HEK293 (cell line): ENCODE results near the gene GRB10.
A peak's percentile ranks its signal among the peaks of the same experiment; 100 is the strongest.

ENCODE experiments used
- CTCF ChIA-PET: fragments of 350-600 bp; formaldehyde crosslinking; extraction: SDS; loops from one replicate; lab custom pipeline; 2021; ENCODE audit warnings: antibody characterized with exemption; lab: Yijun Ruan, JAX
- POLR2A ChIA-PET: fragments of 300-600 bp; formaldehyde crosslinking; extraction: SDS; loops from one replicate; lab custom pipeline; 2020; ENCODE audit warnings: antibody characterized with exemption, inconsistent platforms; lab: Yijun Ruan, JAX
- H3K27ac ChIP-seq: fragments of 200-500 bp; sonication (Bioruptor generic); 2 replicates; pipeline ENCODE4 v1.5.1; 2014; ENCODE audit warnings: low read depth, low read length, control low read depth, inconsistent platforms; ENCODE audit errors: extremely low read depth
- H3K36me3 ChIP-seq, 2 experiments: fragments of 200-500 bp in 1 of 2; sonication (Bioruptor generic) in 1 of 2; 1 replicate in 1 of 2; 2 replicates in 1 of 2; pipeline ENCODE4 v1.5.1; 2014 to 2017; ENCODE audit warnings: inconsistent platforms in 2 of 2, low read length in 2 of 2; ENCODE audit not compliant: control insufficient read depth in 2 of 2, insufficient read depth in 1 of 2
- H3K4me1 ChIP-seq: fragments of 200-500 bp; sonication (Bioruptor generic); 2 replicates; pipeline ENCODE4 v1.5.1; 2014; ENCODE audit warnings: mild to moderate bottlenecking, low read length, inconsistent platforms; ENCODE audit not compliant: control insufficient read depth, insufficient read depth
- H3K4me3 ChIP-seq: 2 replicates; pipeline ENCODE4 v1.5.1; 2011; ENCODE audit warnings: low read depth, mild to moderate bottlenecking, control low read depth, low read length, moderate library complexity
- H3K9me3 ChIP-seq: fragments of 200-500 bp; sonication (Bioruptor generic); 2 replicates; pipeline ENCODE4 v1.5.1; 2014; ENCODE audit warnings: low read depth, low read length, inconsistent platforms; ENCODE audit not compliant: control insufficient read depth, insufficient read depth
- BCL11B ChIP-seq: fragments of 450-650 bp; formaldehyde crosslinking; IDR thresholded peaks from 2 replicates; pipeline ENCODE4 v1.5.1; 2016; ENCODE audit warnings: low read depth, missing biosample characterization, missing genetic modification characterization
- CTCF ChIP-seq: fragments of 450-650 bp; formaldehyde crosslinking; IDR thresholded peaks from 2 replicates; pipeline ENCODE4 v1.5.1; 2016; ENCODE audit warnings: missing biosample characterization, missing genetic modification characterization
- EGR2 ChIP-seq: fragments of 450-650 bp; formaldehyde crosslinking; IDR thresholded peaks from 2 replicates; pipeline ENCODE4 v1.5.1; 2016; ENCODE audit warnings: low read depth, missing biosample characterization, missing genetic modification characterization
- GLI4 ChIP-seq: fragments of 450-650 bp; formaldehyde crosslinking; IDR thresholded peaks from 2 replicates; pipeline ENCODE4 v1.5.1; 2016; ENCODE audit warnings: missing biosample characterization, missing genetic modification characterization
- GLIS1 ChIP-seq: fragments of 450-650 bp; formaldehyde crosslinking; IDR thresholded peaks from 2 replicates; pipeline ENCODE4 v1.5.1; 2016; ENCODE audit warnings: missing biosample characterization, missing genetic modification characterization
- HOXC10 ChIP-seq: sonication (generic); formaldehyde crosslinking; IDR thresholded peaks from 2 replicates; pipeline ENCODE4 v1.8.1; 2023; ENCODE audit warnings: mild to moderate bottlenecking, missing genetic modification reagents
- KLF7 ChIP-seq: fragments of 450-650 bp; formaldehyde crosslinking; IDR thresholded peaks from 2 replicates; pipeline ENCODE4 v1.5.1; 2016; ENCODE audit warnings: missing biosample characterization, missing genetic modification characterization, borderline replicate concordance
- KLF9 ChIP-seq: fragments of 450-650 bp; formaldehyde crosslinking; IDR thresholded peaks from 2 replicates; pipeline ENCODE4 v1.5.1; 2016; ENCODE audit warnings: missing biosample characterization, missing genetic modification characterization, low read depth
- ZBTB17 ChIP-seq: fragments of 450-650 bp; formaldehyde crosslinking; IDR thresholded peaks from 2 replicates; pipeline ENCODE4 v1.5.1; 2016; ENCODE audit warnings: missing biosample characterization, missing genetic modification characterization
- ZBTB26 ChIP-seq: fragments of 450-650 bp; formaldehyde crosslinking; optimal IDR thresholded peaks from 2 replicates; pipeline ENCODE3; 2016; ENCODE audit warnings: missing biosample characterization, mild to moderate bottlenecking, missing genetic modification characterization
- ZIC2 ChIP-seq: fragments of 450-650 bp; formaldehyde crosslinking; IDR thresholded peaks from 2 replicates; pipeline ENCODE4 v1.5.1; 2016; ENCODE audit warnings: missing biosample characterization, missing genetic modification characterization
- ZNF174 ChIP-seq: fragments of 450-650 bp; formaldehyde crosslinking; IDR thresholded peaks from 2 replicates; pipeline ENCODE4 v1.5.0; 2017; ENCODE audit warnings: missing biosample characterization, mild to moderate bottlenecking, missing genetic modification characterization
- ZNF223 ChIP-seq: fragments of 450-650 bp; formaldehyde crosslinking; IDR thresholded peaks from 2 replicates; pipeline ENCODE4 v1.5.1; 2016; ENCODE audit warnings: missing biosample characterization, missing genetic modification characterization
- ZNF311 ChIP-seq: fragments of 450-650 bp; formaldehyde crosslinking; IDR thresholded peaks from 2 replicates; pipeline ENCODE4 v1.5.1; 2017; ENCODE audit warnings: missing biosample characterization, missing genetic modification characterization, borderline replicate concordance
- ZNF394 ChIP-seq: fragments of 450-650 bp; formaldehyde crosslinking; IDR thresholded peaks from 2 replicates; pipeline ENCODE4 v1.5.1; 2016; ENCODE audit warnings: missing biosample characterization, missing genetic modification characterization, mild to moderate bottlenecking, moderate library complexity, borderline replicate concordance
- ZNF549 ChIP-seq: fragments of 450-650 bp; IDR thresholded peaks from 2 replicates; pipeline ENCODE4 v1.5.1; 2018; ENCODE audit warnings: missing biosample characterization, missing genetic modification characterization, mild to moderate bottlenecking, inconsistent platforms, moderate library complexity
- ZNF561 ChIP-seq: fragments of 450-650 bp; IDR thresholded peaks from 2 replicates; pipeline ENCODE4 v1.5.1; 2018; ENCODE audit warnings: missing biosample characterization, missing genetic modification characterization, borderline replicate concordance
- ZNF585B ChIP-seq: fragments of 450-650 bp; formaldehyde crosslinking; IDR thresholded peaks from 2 replicates; pipeline ENCODE4 v1.5.1; 2016; ENCODE audit warnings: missing biosample characterization, missing genetic modification characterization
- ZNF624 ChIP-seq: fragments of 450-650 bp; formaldehyde crosslinking; IDR thresholded peaks from 2 replicates; pipeline ENCODE4 v1.5.1; 2017; ENCODE audit warnings: missing biosample characterization, missing genetic modification characterization
- ZNF660 ChIP-seq: fragments of 450-650 bp; IDR thresholded peaks from 2 replicates; pipeline ENCODE4 v1.5.1; 2018; ENCODE audit warnings: missing biosample characterization, mild to moderate bottlenecking, missing genetic modification characterization
- ZNF664 ChIP-seq: fragments of 450-650 bp; formaldehyde crosslinking; IDR thresholded peaks from 2 replicates; pipeline ENCODE4 v1.5.1; 2016; ENCODE audit warnings: missing biosample characterization, missing genetic modification characterization
- ZNF791 ChIP-seq: fragments of 450-650 bp; formaldehyde crosslinking; IDR thresholded peaks from 2 replicates; pipeline ENCODE4 v1.5.1; 2016; ENCODE audit warnings: missing biosample characterization, missing genetic modification characterization
- ZNF792 ChIP-seq: fragments of 450-650 bp; formaldehyde crosslinking; IDR thresholded peaks from 2 replicates; pipeline ENCODE4 v1.5.1; 2016; ENCODE audit warnings: missing biosample characterization, missing genetic modification characterization
- ZNF843 ChIP-seq: fragments of 450-650 bp; formaldehyde crosslinking; IDR thresholded peaks from 2 replicates; pipeline ENCODE4 v1.5.1; 2016; ENCODE audit warnings: missing biosample characterization, missing genetic modification characterization
- ZSCAN23 ChIP-seq: fragments of 450-650 bp; formaldehyde crosslinking; IDR thresholded peaks from 2 replicates; pipeline ENCODE4 v1.5.1; 2016; ENCODE audit warnings: missing biosample characterization, missing genetic modification characterization
- TF ChIP-seq, protein P1 (sequence below): fragments of 450-650 bp; IDR thresholded peaks from 2 replicates; pipeline ENCODE4 v1.5.1; 2018; ENCODE audit warnings: missing biosample characterization, mild to moderate bottlenecking, missing genetic modification characterization

Gene GRB10

GRCh38 chr7:50565977-50566376 is 216.7 kb downstream of the GRB10 start (continued):
- TF ChIP-seq ZNF174 (tag by site-specific recombination) (no peak), GLIS1 (tag by site-specific recombination) (peak; percentile 27; the same call in 1 of the 2 replicates), ZNF549 (no peak), ZNF792 (tag by site-specific recombination) (no peak), ZIC2 (peak; percentile 29; the same call in 1 of the 2 replicates), HOXC10 (CRISPR knock-in tag) (no peak)
- TF ChIP-seq, all 188 proteins: peak for 2

- no peak for TF ChIP-seq KLF7
- no peak for TF ChIP-seq ZNF792 (tag by site-specific recombination)
- no peak for TF ChIP-seq ZNF664 (tag by site-specific recombination)
- no peak for TF ChIP-seq ZNF660 (tag by site-specific recombination)
- POLR2A ChIA-PET, result no interaction called here
- no peaks in the 10 kb centered on the region for H3K36me3 ChIP-seq
Observed at GRCh38 chr7:50565559-50565916, 217.2 kb downstream of the GRB10 start.

GRCh38 chr7:50564640-50565558 is 217.8 kb downstream of the GRB10 start, which contains the start of gene DDC:
Gene DDC (minus strand): TSS chr7:50565405. CDS start chr7:50544085, 21,320 bp downstream.
- POLR2A ChIA-PET, result no interaction called here
- Histone ChIP-seq H3K36me3 (no peaks in the 10 kb centered on the region), H3K27ac (no peak within 1 kb of the TSS), H3K9me3 (no peaks in the 10 kb centered on the region), H3K4me1 (no peaks in the 10 kb centered on the region), H3K4me3 (no peak within 1 kb of the TSS)
- CTCF ChIA-PET, result interaction anchor here (0.6 kb wide), 3 partner anchors 30 to 644 kb away, joined by 3 to 8 read pairs (median 3); no protein-coding TSS in a partner anchor
- no peak for TF ChIP-seq ZNF843 (tag by site-specific recombination)
- TF ChIP-seq KLF9 (tag by site-specific recombination), result no peak
- TF ChIP-seq ZNF791 (tag by site-specific recombination), result no peak
- TF ChIP-seq GLI4 (tag by site-specific recombination), result no peak
- TF ChIP-seq, protein P1, sequence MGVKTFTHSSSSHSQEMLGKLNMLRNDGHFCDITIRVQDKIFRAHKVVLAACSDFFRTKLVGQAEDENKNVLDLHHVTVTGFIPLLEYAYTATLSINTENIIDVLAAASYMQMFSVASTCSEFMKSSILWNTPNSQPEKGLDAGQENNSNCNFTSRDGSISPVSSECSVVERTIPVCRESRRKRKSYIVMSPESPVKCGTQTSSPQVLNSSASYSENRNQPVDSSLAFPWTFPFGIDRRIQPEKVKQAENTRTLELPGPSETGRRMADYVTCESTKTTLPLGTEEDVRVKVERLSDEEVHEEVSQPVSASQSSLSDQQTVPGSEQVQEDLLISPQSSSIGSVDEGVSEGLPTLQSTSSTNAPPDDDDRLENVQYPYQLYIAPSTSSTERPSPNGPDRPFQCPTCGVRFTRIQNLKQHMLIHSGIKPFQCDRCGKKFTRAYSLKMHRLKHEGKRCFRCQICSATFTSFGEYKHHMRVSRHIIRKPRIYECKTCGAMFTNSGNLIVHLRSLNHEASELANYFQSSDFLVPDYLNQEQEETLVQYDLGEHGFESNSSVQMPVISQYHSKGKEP (tag by site-specific recombination), result no peak
- no peak for TF ChIP-seq ZNF311 (tag by site-specific recombination)
- no peak for TF ChIP-seq ZSCAN23 (tag by site-specific recombination)
- TF ChIP-seq ZNF394 (tag by site-specific recombination), result no peak

More at GRCh38 chr7:50565559-50565916, 217.2 kb downstream of the GRB10 start:
- no peaks in the 10 kb centered on the region for H3K9me3 ChIP-seq
- H3K27ac ChIP-seq, result no peak overlapping the region
- no peaks in the 10 kb centered on the region for H3K4me1 ChIP-seq
- no peak overlapping the region for H3K4me3 ChIP-seq
- CTCF ChIA-PET, result interaction anchor here (0.6 kb wide), 3 partner anchors 31 to 643 kb away, joined by 3 to 8 read pairs (median 3); no protein-coding TSS in a partner anchor

GRCh38 chr7:50564171-50564570 is 218.5 kb downstream of the GRB10 start:
- ChIA-PET CTCF (no interaction called here), POLR2A (no interaction called here)
- H3K4me1 ChIP-seq, result no peaks in the 10 kb centered on the region
- no peak for TF ChIP-seq EGR2 (tag by site-specific recombination)
- TF ChIP-seq ZNF223, result no peak
- no peak for TF ChIP-seq ZBTB26 (tag by site-specific recombination)
- TF ChIP-seq CTCF (tag by site-specific recombination), result no peak
- no peak for TF ChIP-seq ZNF585B
- TF ChIP-seq ZNF561 (tag by site-specific recombination), result no peak
- no peak for TF ChIP-seq ZNF624
- no peak for TF ChIP-seq ZBTB17 (tag by site-specific recombination)
- TF ChIP-seq BCL11B (tag by site-specific recombination), result no peak
- TF ChIP-seq ZNF791 (tag by site-specific recombination), result no peak

More at GRCh38 chr7:50564171-50564570, 218.5 kb downstream of the GRB10 start:
- Histone ChIP-seq H3K27ac (no peak overlapping the region), H3K4me3 (no peak overlapping the region), H3K36me3 (no peaks in the 10 kb centered on the region), H3K9me3 (no peaks in the 10 kb centered on the region)
